Measurements from ENCODE around the gene CYP27B1. TPM values are rescaled to one million over a fixed set of nuclear protein-coding genes. Genes with fewer than 3 reads are reported as not detected.

CYP27B1 gene
- total RNA-seq, 2 donors from 2014 or later: 0.14 to 0.91 TPM

DNA sequence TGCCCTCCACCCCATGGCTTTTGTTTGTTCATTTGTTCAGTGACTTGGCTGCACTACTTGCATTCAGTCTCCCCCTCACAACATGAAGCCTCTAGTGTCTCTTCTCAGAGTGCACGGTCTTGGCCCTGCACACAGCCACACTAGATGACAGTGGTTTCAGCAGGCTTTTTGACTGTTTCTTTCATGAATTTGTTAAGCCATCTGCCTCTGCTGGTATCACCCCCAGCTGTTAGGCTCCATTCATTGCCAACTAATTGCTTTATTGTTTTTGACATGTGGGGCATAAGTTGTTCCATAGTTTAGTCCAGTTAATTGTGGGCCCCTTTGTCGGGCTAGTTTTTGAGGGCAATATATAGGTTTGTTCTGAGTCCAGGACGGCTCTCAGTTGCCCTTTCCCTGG is 54.2 kb downstream of the CYP27B1 start:
- H3K9me3 ChIP-seq: no peaks in the 10 kb centered on the region
- H3K4me3 ChIP-seq: no peak overlapping the region
- TF ChIP-seq POLR2A (IDR thresholded peaks at IDR 0.05) (no peak), CTCF (IDR thresholded peaks at IDR 0.05) (no peak), POLR2AphosphoS5 (IDR thresholded peaks at IDR 0.05) (no peak)
- WGBS: 87% methylated on average over 3 of the region's 3 CpGs
- H3K27me3 ChIP-seq (replicated peaks; ENCODE audit: insufficient read depth): no peaks in the 10 kb centered on the region
- H3K36me3 ChIP-seq: peaks cover 4 to 9% of the 10 kb centered on the region in 2 donors
- intact Hi-C loops (cut with DNase I): no loop called here
- no peak for DNase-seq (ENCODE audit: low spot score)
- H3K4me1 ChIP-seq (replicated peaks): no peaks in the 10 kb centered on the region
- no peak overlapping the region for H3K27ac ChIP-seq

Small RNA genes within 50 kb of the gene (microRNA-seq; reads per million reads assigned to microRNA genes)
- not detected for gene MIR6759

Small RNA genes within 50 kb of the gene (small RNA-seq; reads per million reads assigned to genes)
- 0 reads per million in 2 donors for gene RNU6-1083P

Other genes starting within 250 kb of the CYP27B1 start
- gene DDIT3, start 246.6 kb downstream of the CYP27B1 start, total RNA-seq: 10 to 100 TPM; 39.0 to 51.8 TPM
- gene MBD6, start 244.3 kb downstream of the CYP27B1 start, total RNA-seq: 10 to 100 TPM; 54.5 to 92.1 TPM
- gene DCTN2, start 219.9 kb downstream of the CYP27B1 start, total RNA-seq: 100 to 1,000 TPM; 131 to 157 TPM
- 1 to 10 TPM in 1 of 2 donors, under 1 TPM in 1; 0.50 to 3.7 TPM for gene KIF5A, start 217.0 kb downstream of the CYP27B1 start, total RNA-seq
- 10 to 100 TPM; 37.4 to 51.1 TPM for gene PIP4K2C, start 175.9 kb downstream of the CYP27B1 start, total RNA-seq
- 10 to 100 TPM; 42.2 to 59.9 TPM for gene DTX3, start 162.3 kb downstream of the CYP27B1 start, total RNA-seq
- gene ARHGEF25, start 155.6 kb downstream of the CYP27B1 start, total RNA-seq: 10 to 100 TPM; 16.6 to 32.5 TPM
- 1 to 10 TPM; 2.2 to 6.7 TPM for gene B4GALNT1, start 133.9 kb downstream of the CYP27B1 start, total RNA-seq
- gene OS9, start 72.9 kb downstream of the CYP27B1 start, total RNA-seq: 100 to 1,000 TPM; 210 to 321 TPM
- 1 to 10 TPM in 1 of 2 donors, under 1 TPM in 1; 0.82 to 4.2 TPM for gene AGAP2, start 28.3 kb downstream of the CYP27B1 start, total RNA-seq
- 100 to 1,000 TPM in 1 of 2 donors, 10 to 100 TPM in 1; 40.4 to 127 TPM for gene TSPAN31, start 22.0 kb downstream of the CYP27B1 start, total RNA-seq
- 100 to 1,000 TPM in 1 of 2 donors, 10 to 100 TPM in 1; 97.5 to 103 TPM for gene CDK4, start 14.8 kb downstream of the CYP27B1 start, total RNA-seq
- gene MARCHF9, start 12.0 kb downstream of the CYP27B1 start, total RNA-seq: 10 to 100 TPM; 11.1 to 13.2 TPM
- gene METTL1, start 5.0 kb upstream of the CYP27B1 start, total RNA-seq: 10 to 100 TPM in 1 of 2 donors, 1 to 10 TPM in 1; 4.9 to 14.3 TPM
- gene EEF1AKMT3, start 5.5 kb upstream of the CYP27B1 start, total RNA-seq: 10 to 100 TPM; 12.1 to 12.6 TPM
- 10 to 100 TPM; 24.3 to 39.6 TPM for gene TSFM, start 15.7 kb upstream of the CYP27B1 start, total RNA-seq
- 1 to 10 TPM; 3.1 to 3.5 TPM for gene AVIL, start 51.7 kb upstream of the CYP27B1 start, total RNA-seq
- 100 to 1,000 TPM in 1 of 2 donors, 10 to 100 TPM in 1; 99.2 to 159 TPM for gene CTDSP2, start 79.7 kb upstream of the CYP27B1 start, total RNA-seq
- 10 to 100 TPM in 1 of 2 donors, 1 to 10 TPM in 1; 8.0 to 15.0 TPM for gene ATP23, start 174.5 kb upstream of the CYP27B1 start, total RNA-seq